DMS114 treated with DMSO at 0.1 percent for 48 hours (cell line): ENCODE data around the gene MYMK.

Experiments
- DNase-seq: peaks from one replicate; lab custom pipeline; 2025; ENCODE audit not compliant: unreplicated experiment; lab: John Stamatoyannopoulos, UW

Gene MYMK

DNA sequence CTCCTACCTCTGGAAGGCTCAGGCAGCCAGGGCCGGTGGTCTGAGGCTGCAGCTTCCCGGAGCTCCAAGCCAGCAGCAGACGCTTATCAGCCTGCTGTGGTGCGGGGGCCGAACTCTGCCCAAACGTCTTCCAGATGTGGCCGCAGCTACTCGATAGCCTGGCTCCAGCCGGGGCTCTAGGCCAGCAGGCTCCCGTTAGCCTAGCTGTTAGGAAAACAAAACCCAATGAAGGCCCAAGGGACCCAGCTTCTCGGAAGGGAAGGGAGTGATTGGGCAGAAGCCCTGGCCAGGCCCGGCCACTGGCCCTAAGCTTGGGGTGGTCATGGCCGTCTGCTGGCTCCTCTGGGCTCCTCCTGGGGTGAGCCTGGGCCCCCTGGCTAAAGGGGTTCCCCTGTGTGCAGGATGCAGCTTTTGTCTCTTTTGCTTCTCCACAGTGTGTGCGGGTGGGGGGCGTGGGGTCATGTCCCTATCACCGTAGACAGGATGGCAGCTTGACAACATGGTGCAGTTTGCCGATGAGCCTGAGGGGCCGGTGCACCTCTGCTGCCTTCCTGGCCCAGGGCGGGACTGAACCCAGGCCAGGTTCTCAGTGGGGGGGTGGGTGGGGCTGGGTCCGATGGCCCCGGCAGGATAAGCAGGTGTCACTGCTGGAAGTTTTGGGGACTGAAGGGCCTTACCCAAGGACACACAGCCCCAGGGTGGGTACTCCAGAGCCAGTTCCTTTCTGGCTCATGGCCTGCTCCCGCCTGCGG lies 18.7 kb downstream of the MYMK start:
- no peak for DNase-seq

DNA sequence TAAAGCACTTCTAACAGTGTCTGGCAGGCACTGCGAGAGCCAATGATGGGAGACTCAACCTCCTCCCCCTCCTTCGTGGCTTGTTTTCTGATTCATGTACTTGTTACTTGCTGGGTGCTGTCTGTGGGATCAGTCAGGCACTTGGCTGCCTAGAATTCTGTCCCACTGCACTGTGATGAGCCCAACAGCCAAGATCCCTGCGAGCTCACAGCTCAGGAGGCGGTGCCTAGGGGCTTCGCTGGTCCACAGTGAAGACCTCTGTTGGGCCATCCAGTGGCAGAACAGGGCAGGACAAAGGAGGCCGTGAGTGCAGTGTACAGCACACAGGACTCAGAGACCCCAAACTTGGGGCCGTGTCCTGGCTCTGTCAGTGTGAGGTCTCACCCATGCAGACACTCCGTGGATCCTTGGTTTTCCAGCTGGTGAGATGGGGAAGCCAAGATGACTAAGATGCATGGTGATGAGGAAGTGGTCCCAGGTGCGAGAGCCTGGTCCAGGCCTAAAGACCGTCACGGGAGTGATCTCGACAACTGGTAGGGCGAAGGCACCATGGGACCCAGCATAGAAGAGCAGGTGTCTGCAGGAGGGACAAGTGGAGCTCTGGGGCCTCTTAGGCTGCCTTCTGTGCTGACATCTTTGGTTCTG lies 19.5 kb downstream of the MYMK start:
- no peak for DNase-seq

DNA sequence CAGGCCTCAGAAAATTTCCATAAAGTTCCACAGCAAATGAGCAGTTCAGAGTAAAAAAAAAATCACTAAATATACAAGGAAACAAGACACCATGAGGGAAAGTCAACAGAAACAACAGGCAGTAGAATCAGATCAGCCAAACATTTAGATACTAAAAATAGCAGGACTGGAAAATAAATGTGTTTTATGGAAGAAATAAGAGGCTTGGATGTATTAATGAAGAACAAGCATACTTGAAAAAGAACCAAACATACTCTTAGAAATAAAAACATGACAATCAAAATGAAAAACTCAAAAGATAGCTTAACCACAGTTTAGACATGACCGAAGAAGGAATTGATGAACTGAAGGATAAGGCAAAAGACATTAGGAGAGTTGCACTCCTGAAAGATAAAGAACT lies 22.6 kb downstream of the MYMK start:
- DNase-seq = no peak

DNA sequence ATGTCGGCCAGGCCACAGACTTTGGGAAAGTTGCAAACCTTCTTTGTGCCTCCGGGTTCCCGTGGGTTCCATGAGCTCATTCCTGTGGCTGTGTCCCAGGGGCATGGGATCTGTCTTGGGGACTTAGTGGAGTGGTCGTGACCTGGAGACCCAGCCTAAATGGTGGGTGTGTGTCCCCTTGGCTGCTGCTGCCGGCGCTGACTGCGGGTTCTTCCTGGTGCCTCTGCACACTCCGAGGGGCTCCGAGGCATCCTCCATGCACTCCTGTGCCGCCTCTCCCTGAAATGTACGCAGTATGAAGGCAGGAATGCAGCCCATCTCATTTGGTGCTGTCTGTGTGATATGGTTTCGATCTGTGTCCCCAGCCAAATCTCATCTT lies 24.9 kb downstream of the MYMK start:
- no peak for DNase-seq

- no peak for DNase-seq
Measured at GRCh38 chr9:133499132-133499891, 25.4 kb downstream of the MYMK start.

- no peak for DNase-seq
Measured at GRCh38 chr9:133496861-133497842, 27.6 kb downstream of the MYMK start.

DNA sequence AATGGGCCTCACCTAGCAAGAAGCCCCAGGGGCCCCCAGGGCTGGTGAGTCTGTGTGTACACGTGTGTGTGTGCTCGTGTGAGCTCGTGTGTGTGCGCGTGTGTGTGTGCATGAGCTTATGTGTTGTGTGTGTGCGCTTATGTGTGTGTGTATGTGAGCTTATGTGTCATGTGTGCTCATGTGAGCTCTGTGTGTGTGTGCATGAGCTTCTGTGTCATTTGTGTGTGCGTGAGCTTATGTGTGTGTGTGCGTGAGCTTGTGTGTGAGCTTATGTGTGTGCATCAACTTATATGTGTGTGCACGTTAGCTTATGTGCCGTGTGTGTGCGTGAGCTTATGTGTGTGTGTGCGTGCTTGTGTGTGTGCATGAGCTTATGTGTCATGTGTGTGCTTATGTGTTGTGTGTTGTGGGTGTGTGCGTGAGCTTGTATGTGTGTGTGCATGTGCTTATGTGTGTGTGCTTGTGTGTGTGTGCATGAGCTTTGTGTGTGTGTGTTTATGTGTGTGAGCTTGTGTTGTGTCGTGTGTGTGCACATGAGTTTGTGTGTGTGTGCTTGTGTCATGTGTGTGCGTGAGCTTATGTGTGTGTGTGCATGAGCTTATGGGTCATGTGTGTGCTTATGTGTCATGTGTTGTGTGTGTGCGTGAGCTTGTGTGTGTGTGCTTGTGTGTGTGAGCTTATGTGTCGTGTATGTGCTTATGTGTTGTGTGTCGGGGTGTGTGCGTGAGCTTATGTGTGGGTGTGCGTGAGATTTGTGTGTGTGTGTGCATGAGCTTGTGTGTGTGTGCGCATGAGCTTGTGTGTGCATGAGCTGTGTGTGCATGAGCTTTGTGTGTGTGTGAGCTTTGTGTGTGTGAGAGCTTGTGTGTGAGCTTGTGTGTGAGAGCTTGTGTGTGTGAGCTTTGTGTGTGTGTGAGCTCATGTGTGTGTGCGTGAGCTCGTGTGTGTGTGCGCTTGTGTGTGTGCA lies 29.1 kb downstream of the MYMK start:
- DNase-seq = no peak

DNA sequence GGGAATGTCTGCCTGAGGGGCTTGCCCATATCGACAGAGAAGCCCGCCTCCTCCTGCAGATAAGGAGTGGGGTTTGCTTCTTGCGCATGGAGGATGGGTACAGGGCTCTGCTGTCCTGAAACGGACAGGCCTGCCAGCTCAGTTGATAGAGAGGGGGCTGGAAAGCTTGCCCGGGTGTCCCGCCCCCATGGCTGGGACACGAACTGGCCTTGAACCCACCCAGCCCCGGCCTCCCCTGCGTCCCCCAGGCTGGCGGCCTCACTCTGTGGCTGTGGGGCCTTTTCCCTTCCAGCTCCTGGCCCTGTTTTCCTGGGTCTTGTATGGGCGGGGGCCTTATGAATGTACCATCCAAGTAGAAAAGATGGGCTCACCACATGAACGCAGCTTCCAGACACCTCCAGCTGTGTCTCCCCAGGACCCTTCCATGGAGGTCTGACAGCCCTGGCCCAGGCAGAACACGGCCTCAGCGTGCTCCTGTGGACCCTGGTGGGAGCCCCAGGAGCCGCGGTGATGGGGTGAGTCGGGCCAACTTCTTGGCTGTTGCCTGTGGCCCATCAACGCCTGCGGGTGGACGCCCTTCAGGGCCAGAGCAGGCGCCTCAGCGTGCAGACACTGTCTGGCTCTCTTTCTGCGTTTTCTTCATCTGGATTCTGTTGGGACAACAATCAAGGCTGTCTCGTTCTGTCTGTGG lies 30.0 kb downstream of the MYMK start:
- no peak for DNase-seq

DNA sequence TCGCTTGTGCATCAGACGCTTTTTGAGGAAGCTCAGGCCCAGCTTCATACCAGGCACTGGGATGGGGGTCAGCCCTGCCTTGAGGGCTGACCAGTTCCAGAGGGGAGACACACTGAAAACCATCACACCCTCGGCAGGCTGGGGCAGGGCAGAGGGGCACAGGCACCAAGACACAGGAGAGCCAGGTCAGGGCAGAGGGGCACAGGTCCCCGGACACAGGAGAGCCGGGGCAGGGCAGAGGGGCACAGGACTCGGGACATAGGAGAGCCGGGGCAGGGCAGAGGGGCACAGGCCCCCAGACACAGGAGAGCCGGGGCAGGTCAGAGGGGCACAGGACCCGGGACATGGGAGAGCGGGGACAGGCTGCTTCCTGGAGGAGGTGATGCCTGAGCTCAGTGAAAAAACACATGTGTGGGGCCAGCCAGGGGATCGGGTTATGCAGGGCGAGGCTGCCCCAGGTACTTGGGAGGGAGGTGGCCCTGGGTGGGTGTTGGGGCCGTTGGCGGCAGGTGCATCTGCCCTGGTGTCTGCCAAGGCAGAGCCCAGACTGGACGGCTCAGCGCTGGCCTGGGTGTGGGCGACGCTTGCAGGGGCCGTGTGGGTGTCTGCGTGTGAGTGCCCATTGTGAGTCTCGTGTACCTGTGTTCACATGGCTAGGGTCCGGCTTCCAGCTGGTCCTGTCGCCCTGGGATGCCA lies 30.8 kb downstream of the MYMK start:
- no peak for DNase-seq

DNA sequence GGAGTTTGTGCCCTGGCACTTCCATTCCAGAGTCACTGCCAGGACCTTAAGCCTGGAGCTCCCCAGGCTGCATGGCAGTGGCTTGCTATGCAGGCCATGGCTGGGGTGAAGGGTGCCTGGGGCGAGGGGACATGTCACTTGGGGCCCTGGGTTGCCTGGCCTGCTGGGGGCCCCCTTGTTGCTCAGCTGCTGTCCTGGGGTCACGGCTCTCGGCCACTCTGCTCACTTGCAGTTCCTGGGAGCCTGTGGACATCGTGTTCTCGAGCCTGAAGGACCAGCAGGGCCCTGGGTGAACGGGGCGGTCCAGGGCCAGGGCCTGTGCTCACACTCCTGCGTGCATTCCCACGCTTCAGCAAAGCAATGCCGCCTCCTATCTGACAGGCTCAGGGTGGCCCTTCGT lies 31.3 kb downstream of the MYMK start:
- DNase-seq = no peak

DNA sequence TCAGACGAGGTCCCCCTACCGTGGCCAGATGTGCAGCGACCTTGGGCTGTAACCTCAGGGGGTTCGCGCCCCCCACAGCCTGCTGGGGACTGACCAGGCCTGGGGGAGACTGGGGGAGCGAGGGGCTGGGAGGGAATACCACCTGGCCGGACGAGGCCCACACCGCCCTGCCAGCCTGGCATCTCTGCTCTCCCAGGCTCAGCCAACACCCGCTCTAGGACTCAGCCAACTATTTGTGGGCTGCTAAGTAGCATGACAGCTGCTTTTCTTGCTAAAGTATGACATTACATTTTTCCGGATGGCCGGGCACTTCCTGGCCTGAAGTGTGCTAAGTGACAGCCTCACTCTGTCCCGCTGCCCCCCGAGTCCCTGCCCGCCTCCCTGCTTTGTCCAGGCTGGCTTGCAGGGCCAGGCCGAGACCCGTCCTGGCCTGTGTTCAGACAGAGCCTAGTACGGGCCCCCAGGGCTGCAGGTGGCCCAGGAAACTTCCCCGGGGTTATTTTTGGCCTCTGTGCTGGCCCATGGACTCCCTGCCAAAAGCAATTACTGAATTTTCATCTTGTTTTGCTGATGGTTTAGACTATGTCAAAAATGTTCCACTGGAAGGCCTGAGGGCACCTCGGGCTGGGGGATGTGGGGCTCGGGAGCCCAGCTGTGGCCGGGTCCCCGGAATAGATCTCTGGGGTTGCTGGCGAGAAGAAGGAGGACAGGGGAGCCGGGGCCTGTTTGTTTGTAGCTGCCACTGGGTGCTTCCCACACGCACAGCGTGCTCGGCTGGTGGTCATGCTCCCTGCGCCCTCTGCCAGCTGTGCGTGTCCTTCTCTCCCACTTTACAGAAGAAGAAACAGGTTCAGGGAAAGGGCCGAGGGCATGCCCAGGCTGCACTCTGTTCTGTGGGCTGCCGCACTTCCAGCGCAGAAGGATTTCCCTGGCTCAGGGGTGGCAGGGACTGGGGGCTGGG lies 32.4 kb downstream of the MYMK start:
- no peak for DNase-seq

DNA sequence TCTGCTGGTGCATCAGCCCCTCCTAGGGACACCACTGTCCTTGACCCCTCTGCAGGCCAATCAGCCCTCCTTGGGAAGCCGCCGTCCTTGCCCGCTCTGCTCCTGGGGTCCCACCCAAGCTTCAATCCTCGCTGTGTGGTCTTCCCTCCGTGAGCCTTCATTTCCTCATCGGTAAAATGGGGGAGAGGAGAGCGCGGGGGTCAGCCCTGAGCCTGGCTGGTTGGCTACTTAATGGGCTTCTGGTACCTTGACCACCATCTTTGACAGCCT lies 33.2 kb downstream of the MYMK start:
- DNase-seq = no peak

DNA sequence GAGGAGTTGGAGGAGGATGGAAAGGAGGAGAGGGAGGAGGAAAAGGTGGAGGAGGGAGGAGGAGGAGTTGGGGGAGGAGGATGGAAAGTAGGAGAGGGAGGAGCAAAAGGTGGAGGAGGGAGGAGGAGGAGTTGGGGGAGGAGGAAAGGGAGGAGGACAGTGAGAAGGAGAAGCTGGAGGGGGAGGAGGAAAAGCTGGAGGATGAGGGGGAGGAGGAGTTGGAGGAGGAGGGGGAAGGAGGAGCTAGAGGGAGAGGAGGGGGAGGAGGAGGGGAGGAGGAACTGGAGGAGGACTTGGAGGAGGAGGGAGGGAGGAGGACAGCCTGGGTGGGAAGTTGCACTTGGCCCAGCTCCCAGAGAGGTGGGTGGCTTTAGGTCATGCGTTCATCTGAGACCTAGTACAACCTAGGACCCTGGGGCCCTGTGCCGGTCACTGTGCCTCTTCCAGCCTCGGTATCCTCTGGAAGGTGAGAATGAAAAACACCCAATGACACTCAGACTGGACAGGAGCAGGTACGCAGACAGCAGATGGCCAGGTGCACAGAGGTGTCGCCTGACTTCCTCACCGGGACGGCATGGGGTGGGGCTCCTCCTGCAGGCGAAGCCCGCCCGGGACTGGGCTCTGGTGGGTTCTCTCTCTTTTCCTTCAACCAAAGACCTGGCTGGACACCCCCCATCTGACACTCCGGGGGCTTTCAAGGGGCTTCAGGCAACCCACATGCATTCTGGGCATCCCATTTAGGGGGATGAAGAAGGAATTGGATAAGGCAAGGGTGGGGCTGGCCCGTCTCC lies 33.7 kb downstream of the MYMK start:
- DNase-seq = no peak

GRCh38 chr9:133490201-133490681 lies 34.5 kb downstream of the MYMK start:
- DNase-seq = no peak

GRCh38 chr9:133489253-133490190 lies 35.2 kb downstream of the MYMK start:
- no peak for DNase-seq
